Prostate gland (tissue), 2 donors: ENCODE results near the gene EHMT1.

Experiments used
- POLR2A ChIP-seq: fragments of 450-650 bp; IDR thresholded peaks from one replicate; pipeline ENCODE4 v1.6.1; 2016; ENCODE audit warnings: antibody characterized with exemption, mild to moderate bottlenecking
- TF ChIP-seq, protein P1 (sequence below), 4 experiments: fragments of 200-600 bp in 2 of 4; fragments of 450-650 bp in 2 of 4; sonication (generic) in 2 of 4; IDR thresholded peaks; 1 replicate in 3 of 4; 2 replicates in 1 of 4; pipeline ENCODE4 v1.5.1; 2016 to 2019; ENCODE audit warnings: antibody characterized with exemption in 4 of 4, mild to moderate bottlenecking in 2 of 4, moderate library complexity in 2 of 4

DNA sequence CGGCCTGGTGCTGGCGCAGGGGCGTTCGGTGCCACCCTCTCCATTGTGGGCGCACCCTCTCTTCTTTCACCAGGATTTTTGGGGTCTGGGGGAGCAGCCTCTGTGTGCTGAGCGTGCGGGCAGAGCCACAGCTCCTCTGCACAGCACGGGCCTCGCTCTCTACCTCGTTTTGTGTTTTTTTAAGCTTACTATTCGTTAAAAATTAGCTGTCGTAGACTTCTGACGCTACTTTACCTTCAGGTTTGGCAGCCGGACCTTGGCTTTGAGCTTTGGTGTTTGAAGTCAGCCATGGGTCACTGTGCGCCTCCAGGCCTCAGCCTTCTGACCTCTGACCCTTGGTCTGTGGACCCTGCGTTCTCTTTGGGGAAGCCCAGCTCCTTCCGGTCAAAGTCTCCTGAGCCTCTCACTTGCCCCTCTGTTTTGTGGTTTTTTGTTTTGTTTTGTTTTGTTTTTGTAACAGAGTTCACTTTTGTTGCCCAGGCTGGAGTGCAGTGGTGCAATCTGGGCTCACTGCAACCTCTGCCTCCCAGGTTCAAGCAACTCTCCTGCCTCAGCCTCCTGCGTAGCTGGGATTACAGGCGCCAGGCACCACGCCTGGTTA, 170.6 kb downstream of the EHMT1 start:
- TF ChIP-seq, protein P1, sequence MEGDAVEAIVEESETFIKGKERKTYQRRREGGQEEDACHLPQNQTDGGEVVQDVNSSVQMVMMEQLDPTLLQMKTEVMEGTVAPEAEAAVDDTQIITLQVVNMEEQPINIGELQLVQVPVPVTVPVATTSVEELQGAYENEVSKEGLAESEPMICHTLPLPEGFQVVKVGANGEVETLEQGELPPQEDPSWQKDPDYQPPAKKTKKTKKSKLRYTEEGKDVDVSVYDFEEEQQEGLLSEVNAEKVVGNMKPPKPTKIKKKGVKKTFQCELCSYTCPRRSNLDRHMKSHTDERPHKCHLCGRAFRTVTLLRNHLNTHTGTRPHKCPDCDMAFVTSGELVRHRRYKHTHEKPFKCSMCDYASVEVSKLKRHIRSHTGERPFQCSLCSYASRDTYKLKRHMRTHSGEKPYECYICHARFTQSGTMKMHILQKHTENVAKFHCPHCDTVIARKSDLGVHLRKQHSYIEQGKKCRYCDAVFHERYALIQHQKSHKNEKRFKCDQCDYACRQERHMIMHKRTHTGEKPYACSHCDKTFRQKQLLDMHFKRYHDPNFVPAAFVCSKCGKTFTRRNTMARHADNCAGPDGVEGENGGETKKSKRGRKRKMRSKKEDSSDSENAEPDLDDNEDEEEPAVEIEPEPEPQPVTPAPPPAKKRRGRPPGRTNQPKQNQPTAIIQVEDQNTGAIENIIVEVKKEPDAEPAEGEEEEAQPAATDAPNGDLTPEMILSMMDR (IDR thresholded peaks at IDR 0.05), result no peak
- no peak for TF ChIP-seq POLR2A
